Measurements from ENCODE around the gene CRISPLD2. TPM values are rescaled to one million over a fixed set of nuclear protein-coding genes. Genes with fewer than 3 reads are reported as not detected.

The CRISPLD2 gene
- total RNA-seq, 1 donor from 2014 or later = 3.3 TPM

- Mint-ChIP-seq H3K4me1 (ENCODE audit: unreplicated experiment) (peaks cover 3% of the 10 kb centered on the region), H3K36me3 (ENCODE audit: unreplicated experiment) (peaks cover 48% of the 10 kb centered on the region), H3K9me3 (ENCODE audit: unreplicated experiment) (no peaks in the 10 kb centered on the region), H3K27me3 (ENCODE audit: unreplicated experiment) (no peaks in the 10 kb centered on the region), H3K27ac (ENCODE audit: unreplicated experiment) (no peak overlapping the region), H3K4me3 (ENCODE audit: unreplicated experiment) (no peak overlapping the region)
- DNase-seq (ENCODE audit: extremely low spot score, unreplicated experiment) = no peak
- no peak for TF ChIP-seq CTCF (IDR thresholded peaks at IDR 0.05)
Observed at GRCh38 chr16:84777435-84777834, 42.4 kb upstream of the CRISPLD2 start.

- H3K9me3 Mint-ChIP-seq (ENCODE audit: unreplicated experiment) = no peaks in the 10 kb centered on the region
- peaks cover 41% of the 10 kb centered on the region for H3K36me3 Mint-ChIP-seq (ENCODE audit: unreplicated experiment)
- TF ChIP-seq CTCF (IDR thresholded peaks at IDR 0.05) = no peak
- no peaks in the 10 kb centered on the region for H3K27me3 Mint-ChIP-seq (ENCODE audit: unreplicated experiment)
- peaks cover 3% of the 10 kb centered on the region for H3K4me1 Mint-ChIP-seq (ENCODE audit: unreplicated experiment)
- no peak overlapping the region for H3K27ac Mint-ChIP-seq (ENCODE audit: unreplicated experiment)
- DNase-seq (ENCODE audit: extremely low spot score, unreplicated experiment) = no peak
- no peak overlapping the region for H3K4me3 Mint-ChIP-seq (ENCODE audit: unreplicated experiment)
Observed at GRCh38 chr16:84778720-84779119, 41.1 kb upstream of the CRISPLD2 start.

- H3K4me3 Mint-ChIP-seq (ENCODE audit: unreplicated experiment) = no peak overlapping the region
- no peaks in the 10 kb centered on the region for H3K9me3 Mint-ChIP-seq (ENCODE audit: unreplicated experiment)
- no peak for TF ChIP-seq CTCF (IDR thresholded peaks at IDR 0.05)
- DNase-seq (ENCODE audit: extremely low spot score, unreplicated experiment) = no peak
- peaks cover under 1% of the 10 kb centered on the region for H3K4me1 Mint-ChIP-seq (ENCODE audit: unreplicated experiment)
- H3K36me3 Mint-ChIP-seq (ENCODE audit: unreplicated experiment) = peaks cover 34% of the 10 kb centered on the region
- no peaks in the 10 kb centered on the region for H3K27me3 Mint-ChIP-seq (ENCODE audit: unreplicated experiment)
- H3K27ac Mint-ChIP-seq (ENCODE audit: unreplicated experiment) = no peak overlapping the region
Observed at GRCh38 chr16:84780063-84780462, 39.7 kb upstream of the CRISPLD2 start.

- H3K27ac Mint-ChIP-seq (ENCODE audit: unreplicated experiment) = no peak overlapping the region
Observed at GRCh38 chr16:84780544-84781376, 39.0 kb upstream of the CRISPLD2 start.

More at GRCh38 chr16:84780544-84781376, 39.0 kb upstream of the CRISPLD2 start:
- no peak for TF ChIP-seq CTCF (IDR thresholded peaks at IDR 0.05)
- Mint-ChIP-seq H3K4me1 (ENCODE audit: unreplicated experiment) (peaks cover 6% of the 10 kb centered on the region), H3K4me3 (ENCODE audit: unreplicated experiment) (no peak overlapping the region), H3K9me3 (ENCODE audit: unreplicated experiment) (no peaks in the 10 kb centered on the region), H3K27me3 (ENCODE audit: unreplicated experiment) (no peaks in the 10 kb centered on the region), H3K36me3 (ENCODE audit: unreplicated experiment) (peaks cover 30% of the 10 kb centered on the region)
- DNase-seq (ENCODE audit: extremely low spot score, unreplicated experiment) = no peak

Measured in osteocyte (in vitro differentiated cells).